Bronchial epithelial cell (primary cell): Measurements from ENCODE around the gene RBFOX1. TPM values are rescaled to one million over a fixed set of nuclear protein-coding genes. Genes with fewer than 3 reads are reported as not detected.

Experiments used
- DNase-seq: peaks from one replicate; pipeline ENCODE4 v3.0.0-alpha.2; 2010; ENCODE audit warnings: low read depth
- FAIRE-seq: peaks from 2 replicates; lab custom pipeline; 2011; peaks lifted over from hg19 to GRCh38; lab: Jason Lieb, UNC
- H3K27me3 ChIP-seq: 2 replicates; pipeline ENCODE4 v1.5.1; 2011; ENCODE audit warnings: low read length; ENCODE audit not compliant: control insufficient read depth, insufficient read depth
- H3K36me3 ChIP-seq: 2 replicates; pipeline ENCODE4 v1.5.1; 2011; ENCODE audit warnings: low read length; ENCODE audit not compliant: control insufficient read depth, insufficient read depth
- H3K4me3 ChIP-seq: 2 replicates; pipeline ENCODE4 v1.5.1; 2011; ENCODE audit warnings: mild to moderate bottlenecking, low read depth, low read length, control low read depth
- CTCF ChIP-seq: IDR thresholded peaks from 2 replicates; pipeline ENCODE4 v1.5.1; 2011; ENCODE audit warnings: mild to moderate bottlenecking, moderate library complexity, low read length, control low read depth, inconsistent platforms; ENCODE audit not compliant: insufficient read depth, severe bottlenecking
- total RNA-seq: library from RNA; depleted of rRNA; stranded (reverse); fragments of >200 nt; gene quantifications from 2 replicates; pipeline ENCODE4 v1.2.1, GENCODE V29; 2014

Gene RBFOX1
- total RNA-seq, 1 donor from 2014 or later, result not detected

- FAIRE-seq, result no peak
- DNase-seq, result no peak
Observed at GRCh38 chr16:7440886-7441400, 108.3 kb downstream of the RBFOX1 start.

GRCh38 chr16:7442050-7442449, 109.4 kb downstream of the RBFOX1 start:
- H3K36me3 ChIP-seq, result no peaks in the 10 kb centered on the region
- DNase-seq (no peak), FAIRE-seq (no peak)
- TF ChIP-seq CTCF, result no peak
- no peak overlapping the region for H3K4me3 ChIP-seq
- no peaks in the 10 kb centered on the region for H3K27me3 ChIP-seq

More at GRCh38 chr16:7440886-7441400, 108.3 kb downstream of the RBFOX1 start:
- H3K27me3 ChIP-seq, result no peaks in the 10 kb centered on the region
- TF ChIP-seq CTCF, result no peak
- H3K4me3 ChIP-seq, result no peak overlapping the region
- H3K36me3 ChIP-seq, result no peaks in the 10 kb centered on the region

- no peaks in the 10 kb centered on the region for H3K36me3 ChIP-seq
- H3K27me3 ChIP-seq, result no peaks in the 10 kb centered on the region
- DNase-seq (no peak), FAIRE-seq (no peak)
- H3K4me3 ChIP-seq, result no peak overlapping the region
- TF ChIP-seq CTCF, result no peak
Observed at GRCh38 chr16:7443142-7443541, 110.5 kb downstream of the RBFOX1 start.

- peak; percentile 43 for DNase-seq
- no peak for TF ChIP-seq CTCF
- Histone ChIP-seq H3K36me3 (no peaks in the 10 kb centered on the region), H3K4me3 (no peak overlapping the region), H3K27me3 (no peaks in the 10 kb centered on the region)
- no peak for FAIRE-seq
Observed at GRCh38 chr16:7443648-7444365, 111.2 kb downstream of the RBFOX1 start.

- FAIRE-seq (no peak), DNase-seq (no peak)
- no peak overlapping the region for H3K4me3 ChIP-seq
- H3K36me3 ChIP-seq, result no peaks in the 10 kb centered on the region
- TF ChIP-seq CTCF, result no peak
- no peaks in the 10 kb centered on the region for H3K27me3 ChIP-seq
Observed at GRCh38 chr16:7449306-7449705, 116.7 kb downstream of the RBFOX1 start.

- H3K4me3 ChIP-seq, result no peak overlapping the region
- no peaks in the 10 kb centered on the region for H3K36me3 ChIP-seq
- TF ChIP-seq CTCF, result no peak
- no peak for DNase-seq
- H3K27me3 ChIP-seq, result no peaks in the 10 kb centered on the region
- no peak for FAIRE-seq
Observed at GRCh38 chr16:7449808-7450207, 117.2 kb downstream of the RBFOX1 start.
